Skeletal muscle tissue (tissue), 4 donors: ENCODE measurements around the gene CFAP57. TPM values are rescaled to one million over a fixed set of nuclear protein-coding genes. Genes with fewer than 3 reads are reported as not detected.

Experiments used
- H3K27ac ChIP-seq: one replicate; pipeline ENCODE4 v1.7.0; 2013; ENCODE audit warnings: mild to moderate bottlenecking, low read depth, low read length, inconsistent platforms
- H3K27me3 ChIP-seq, 3 donors: one replicate each; pipeline ENCODE4 v1.7.0; 2013; ENCODE audit warnings: low read length in 3 of 3; ENCODE audit not compliant: control insufficient read depth in 3 of 3, insufficient read depth in 3 of 3
- H3K36me3 ChIP-seq, 3 donors: one replicate each; pipeline ENCODE4 v1.7.0; 2013; ENCODE audit warnings: low read length in 3 of 3; ENCODE audit not compliant: control insufficient read depth in 3 of 3, insufficient read depth in 3 of 3
- H3K4me1 ChIP-seq, 3 donors: one replicate each; pipeline ENCODE4 v1.7.0; 2013; ENCODE audit warnings: low read length in 3 of 3, mild to moderate bottlenecking in 3 of 3; ENCODE audit not compliant: control insufficient read depth in 3 of 3, insufficient read depth in 3 of 3
- H3K4me3 ChIP-seq, 3 donors: one replicate each; pipeline ENCODE4 v1.7.0; 2013; ENCODE audit warnings: low read length in 3 of 3
- H3K9ac ChIP-seq, 3 donors: one replicate each; pipeline ENCODE4 v1.7.0; 2013; ENCODE audit warnings: low read length in 3 of 3, mild to moderate bottlenecking in 3 of 3, moderate library complexity in 2 of 3, low read depth in 1 of 3
- H3K9me3 ChIP-seq, 3 donors: one replicate each; pipeline ENCODE4 v1.7.0; 2013; ENCODE audit warnings: low read length in 3 of 3; ENCODE audit not compliant: control insufficient read depth in 3 of 3
- total RNA-seq: library from RNA; depleted of rRNA; stranded (reverse); fragments of >200 nt; gene quantifications from one replicate; pipeline ENCODE4 v1.2.3, GENCODE V29; 2014
- donor health status: Osteomylitis.

CFAP57 gene
- total RNA-seq, 1 donor from 2014 or later = 0.52 TPM

DNA sequence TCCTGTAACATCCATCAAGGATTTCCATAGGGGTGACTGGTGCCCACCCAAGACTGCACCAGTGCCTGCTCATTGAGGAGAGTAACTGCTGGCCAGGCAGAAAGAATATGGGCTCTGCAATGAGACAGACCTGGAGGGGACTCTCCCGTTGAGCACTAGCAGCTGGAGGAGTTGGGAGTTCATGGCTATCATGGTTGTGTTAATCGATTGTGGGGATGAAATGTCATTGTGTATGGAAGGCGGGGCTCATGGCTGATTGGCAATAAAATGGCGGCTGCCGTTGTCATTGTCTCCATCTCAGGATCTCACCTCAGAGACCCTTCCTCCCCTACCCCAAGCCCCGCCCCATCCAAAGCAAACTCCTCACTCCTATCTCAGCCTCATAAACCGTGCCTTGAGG is 101.6 kb downstream of the CFAP57 start:
- Histone ChIP-seq H3K9ac (no peak overlapping the region), H3K4me3 (no peak overlapping the region), H3K27ac (no peak overlapping the region), H3K9me3 (no peaks in the 10 kb centered on the region), H3K36me3 (no peaks in the 10 kb centered on the region), H3K27me3 (peaks cover 32 to 41% (median 38%) of the 10 kb centered on the region in 3 donors), H3K4me1 (no peaks in the 10 kb centered on the region)

DNA sequence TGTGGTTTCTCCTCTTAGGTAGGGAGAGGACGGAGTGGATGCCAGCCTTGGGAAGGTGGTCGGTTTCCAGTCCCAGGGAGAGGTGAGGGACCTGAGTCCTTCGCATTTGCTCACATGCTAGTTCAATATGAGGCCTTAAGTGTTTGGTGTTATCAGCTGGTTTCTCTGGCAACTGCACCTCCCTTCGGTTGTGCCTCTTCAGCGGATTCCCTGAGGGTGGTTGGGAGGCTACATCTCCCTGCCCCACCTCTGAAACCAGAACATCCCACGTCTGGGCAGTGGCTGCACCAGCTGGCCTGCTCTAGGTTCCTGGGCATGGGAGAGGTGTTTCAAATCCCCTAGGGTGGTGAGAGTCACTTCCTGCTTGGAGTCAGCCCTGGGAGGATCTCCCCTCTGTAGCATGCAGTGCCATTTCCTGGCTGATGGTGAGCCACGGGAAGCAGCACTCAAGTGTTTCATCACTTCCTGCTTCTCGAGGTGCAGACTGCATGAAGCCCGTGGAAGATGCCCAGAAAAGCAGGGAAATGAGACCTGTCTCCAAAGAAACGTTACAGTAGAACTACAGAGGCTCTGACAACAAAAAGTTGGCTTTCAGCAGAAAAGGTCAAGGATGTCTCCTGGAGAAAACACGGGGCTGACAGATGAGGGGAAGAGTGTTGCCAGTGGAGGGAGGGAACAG is 102.1 kb downstream of the CFAP57 start:
- no peaks in the 10 kb centered on the region for H3K4me1 ChIP-seq
- H3K27ac ChIP-seq = no peak overlapping the region
- no peak overlapping the region for H3K4me3 ChIP-seq
- H3K27me3 ChIP-seq = peaks cover 32 to 41% (median 37%) of the 10 kb centered on the region in 3 donors
- H3K9ac ChIP-seq = no peak overlapping the region
- no peaks in the 10 kb centered on the region for H3K36me3 ChIP-seq
- H3K9me3 ChIP-seq = no peaks in the 10 kb centered on the region

DNA sequence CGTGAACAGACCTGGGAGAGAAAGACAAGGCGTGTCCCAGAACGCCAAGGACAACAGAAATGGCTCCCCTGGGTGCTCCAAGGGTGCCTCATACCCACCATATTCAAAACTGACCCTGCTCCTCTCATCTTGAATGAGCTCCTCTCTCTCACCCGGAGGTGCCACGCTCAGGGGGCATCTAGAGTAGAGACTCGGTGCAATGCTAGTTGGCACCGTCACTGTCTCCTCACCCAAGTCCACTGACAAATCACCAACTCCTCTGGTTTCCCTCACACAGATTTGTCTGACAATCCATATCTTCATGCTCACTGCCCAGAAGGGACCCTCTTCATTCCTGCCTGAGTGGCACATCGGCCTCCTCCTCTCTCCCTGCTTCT is 102.7 kb downstream of the CFAP57 start:
- peaks cover 27 to 36% (median 34%) of the 10 kb centered on the region in 3 donors for H3K27me3 ChIP-seq
- no peak overlapping the region for H3K27ac ChIP-seq
- H3K4me3 ChIP-seq = no peak overlapping the region
- H3K9ac ChIP-seq = no peak overlapping the region
- no peaks in the 10 kb centered on the region for H3K4me1 ChIP-seq
- H3K36me3 ChIP-seq = no peaks in the 10 kb centered on the region
- H3K9me3 ChIP-seq = no peaks in the 10 kb centered on the region

DNA sequence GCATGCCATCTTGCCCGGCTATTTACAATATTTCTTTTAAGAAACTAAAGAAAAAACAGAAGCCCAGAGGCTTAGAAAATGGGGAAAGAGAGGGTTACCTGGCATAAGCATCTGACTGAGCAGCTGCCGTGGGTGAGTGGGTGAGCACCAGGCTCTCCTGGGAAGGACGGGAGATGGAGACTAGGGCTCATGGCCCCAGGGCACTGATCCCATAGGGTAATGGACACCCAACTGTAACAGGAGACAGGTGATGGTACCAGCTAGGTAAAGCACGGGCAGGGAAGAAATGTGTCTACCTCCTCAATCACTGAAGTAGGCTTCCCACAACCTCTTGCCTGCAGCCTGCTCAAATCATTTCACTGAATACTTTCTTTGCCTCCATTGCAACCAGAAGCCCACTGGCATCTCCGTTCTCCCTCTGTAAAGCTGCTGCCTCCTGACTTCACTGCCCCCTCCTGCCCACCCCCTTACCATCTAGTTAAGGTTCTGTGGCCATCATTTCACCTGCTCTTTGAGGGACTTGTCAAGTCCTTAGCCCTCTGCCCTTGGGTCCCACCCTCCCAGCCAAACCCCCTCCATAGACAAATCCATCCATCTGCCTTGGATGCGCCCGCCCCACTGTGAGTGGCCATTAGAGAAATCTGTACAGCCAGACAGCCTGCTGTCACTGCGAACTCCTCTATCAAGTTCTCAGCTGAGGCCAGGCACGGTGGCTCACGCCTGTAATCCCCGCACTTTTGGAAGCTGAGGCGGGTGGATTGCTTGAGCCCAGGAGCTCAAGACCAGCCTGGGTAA is 103.9 kb downstream of the CFAP57 start:
- Histone ChIP-seq H3K27me3 (peaks cover 18 to 27% (median 26%) of the 10 kb centered on the region in 3 donors), H3K4me1 (no peaks in the 10 kb centered on the region), H3K36me3 (no peaks in the 10 kb centered on the region), H3K4me3 (no peak overlapping the region), H3K27ac (no peak overlapping the region), H3K9me3 (no peaks in the 10 kb centered on the region), H3K9ac (no peak overlapping the region)

DNA sequence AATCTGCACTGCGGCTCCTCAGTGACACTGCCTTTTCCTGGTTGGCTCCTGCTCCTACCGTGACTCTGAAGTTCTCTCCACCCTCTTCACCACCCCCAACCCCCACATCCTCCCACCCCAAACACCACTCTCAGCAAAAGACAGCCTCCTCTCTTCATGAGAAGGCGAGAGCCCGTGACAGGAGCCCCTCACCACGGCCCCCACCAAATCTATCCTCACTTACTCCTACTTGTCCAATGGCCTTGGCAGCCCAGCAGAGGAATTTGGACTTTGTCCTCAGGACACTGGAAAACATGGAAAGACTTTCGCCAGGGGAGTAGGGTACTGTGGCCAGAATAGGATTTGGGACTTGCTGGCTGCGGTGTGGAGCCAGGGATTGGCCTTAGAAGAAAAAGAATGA is 104.5 kb downstream of the CFAP57 start:
- Histone ChIP-seq H3K4me1 (no peaks in the 10 kb centered on the region), H3K4me3 (no peak overlapping the region), H3K27me3 (peaks cover 11 to 21% (median 19%) of the 10 kb centered on the region in 3 donors), H3K9ac (no peak overlapping the region), H3K27ac (no peak overlapping the region), H3K9me3 (no peaks in the 10 kb centered on the region), H3K36me3 (no peaks in the 10 kb centered on the region)

DNA sequence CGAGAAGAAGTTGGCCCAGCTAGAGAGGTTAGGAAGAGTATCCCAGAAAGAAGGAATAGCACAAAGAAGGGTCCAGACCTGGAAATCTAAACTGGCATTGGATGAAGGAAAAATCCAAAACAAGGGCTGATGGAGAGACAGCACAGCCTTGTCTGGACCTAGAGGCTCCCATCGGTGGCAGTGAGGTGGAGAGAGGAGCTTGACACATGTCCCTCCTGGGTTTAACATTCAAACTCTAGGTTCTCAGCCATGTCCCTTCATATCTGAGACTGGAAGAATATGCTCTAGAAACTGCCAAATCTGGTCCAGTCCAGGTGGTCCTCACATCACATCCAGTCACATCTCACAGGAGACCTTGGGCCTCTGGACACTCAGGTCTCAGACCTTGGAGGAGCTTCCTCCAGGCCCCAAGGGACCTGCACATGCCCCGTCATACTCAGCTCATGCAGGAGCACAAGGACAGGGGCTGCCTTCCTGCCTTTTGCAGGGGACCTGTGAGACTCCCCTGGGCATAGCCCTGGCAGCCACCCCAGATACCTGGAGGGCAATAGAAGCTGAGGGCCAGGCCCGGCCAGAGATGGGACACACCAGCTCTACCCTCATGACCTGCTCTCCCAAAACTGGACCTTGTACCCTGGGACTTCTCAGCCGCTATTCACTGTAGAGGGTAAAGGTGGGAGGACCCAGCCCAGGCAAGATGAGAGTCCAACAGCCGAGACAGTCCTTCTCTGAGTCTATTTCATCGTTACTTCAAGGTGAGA is 105.2 kb downstream of the CFAP57 start:
- H3K27ac ChIP-seq = no peak overlapping the region
- H3K36me3 ChIP-seq = no peaks in the 10 kb centered on the region
- no peak overlapping the region for H3K4me3 ChIP-seq

DNA sequence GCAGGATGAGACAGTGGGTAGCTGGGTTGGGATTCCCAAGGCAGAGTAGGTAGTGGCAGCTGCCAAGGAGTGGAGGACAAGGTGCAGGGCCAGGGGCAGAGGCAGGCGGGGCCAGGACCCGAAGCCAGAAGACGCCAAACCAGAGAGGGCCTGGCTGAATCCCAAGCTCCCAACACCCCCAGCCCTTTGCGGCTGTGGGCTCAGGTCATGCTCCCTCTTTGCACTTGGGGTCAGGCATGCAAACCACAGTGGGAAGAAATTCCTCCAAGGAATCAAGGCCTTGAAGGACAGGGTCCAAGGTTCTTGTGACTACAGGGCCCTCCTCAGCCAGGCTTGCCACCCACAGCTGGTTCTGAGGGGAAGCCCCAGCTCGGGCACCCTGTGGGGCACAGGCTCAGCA is 107.0 kb downstream of the CFAP57 start:
- H3K36me3 ChIP-seq = no peaks in the 10 kb centered on the region
- no peaks in the 10 kb centered on the region for H3K9me3 ChIP-seq
- no peak overlapping the region for H3K27ac ChIP-seq
- no peak overlapping the region for H3K9ac ChIP-seq
- H3K27me3 ChIP-seq = peaks cover 4 to 13% (median 6%) of the 10 kb centered on the region in 3 donors
- no peak overlapping the region for H3K4me3 ChIP-seq
- no peaks in the 10 kb centered on the region for H3K4me1 ChIP-seq

More for the DNA sequence above, 105.2 kb downstream of the CFAP57 start:
- H3K27me3 ChIP-seq = peaks cover 6 to 16% (median 14%) of the 10 kb centered on the region in 3 donors
- no peak overlapping the region for H3K9ac ChIP-seq
- H3K9me3 ChIP-seq = no peaks in the 10 kb centered on the region
- H3K4me1 ChIP-seq = no peaks in the 10 kb centered on the region

DNA sequence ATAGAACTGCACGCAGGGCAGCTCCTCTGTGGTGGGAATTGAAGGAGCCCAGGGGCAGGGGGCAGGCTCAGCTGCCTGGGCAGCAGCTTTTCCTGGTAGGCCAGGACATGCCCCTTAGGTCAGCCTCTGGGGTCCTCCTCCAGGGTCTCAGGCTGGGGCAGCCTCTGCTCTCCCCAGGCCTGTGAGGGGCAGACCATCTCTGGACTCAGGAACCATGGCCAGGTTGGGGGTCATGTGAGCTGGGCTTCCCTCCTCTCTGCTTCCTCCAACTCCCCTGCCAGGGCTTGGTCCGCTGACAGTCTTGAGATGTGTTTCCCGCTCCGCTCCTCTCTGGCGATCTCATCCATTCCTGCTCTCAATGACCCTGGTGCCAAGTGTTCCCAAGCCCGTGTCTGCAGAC is 107.5 kb downstream of the CFAP57 start:
- Histone ChIP-seq H3K27me3 (peaks cover 4 to 13% (median 6%) of the 10 kb centered on the region in 3 donors), H3K9ac (no peak overlapping the region), H3K9me3 (no peaks in the 10 kb centered on the region), H3K4me1 (no peaks in the 10 kb centered on the region), H3K4me3 (no peak overlapping the region), H3K27ac (no peak overlapping the region), H3K36me3 (no peaks in the 10 kb centered on the region)

DNA sequence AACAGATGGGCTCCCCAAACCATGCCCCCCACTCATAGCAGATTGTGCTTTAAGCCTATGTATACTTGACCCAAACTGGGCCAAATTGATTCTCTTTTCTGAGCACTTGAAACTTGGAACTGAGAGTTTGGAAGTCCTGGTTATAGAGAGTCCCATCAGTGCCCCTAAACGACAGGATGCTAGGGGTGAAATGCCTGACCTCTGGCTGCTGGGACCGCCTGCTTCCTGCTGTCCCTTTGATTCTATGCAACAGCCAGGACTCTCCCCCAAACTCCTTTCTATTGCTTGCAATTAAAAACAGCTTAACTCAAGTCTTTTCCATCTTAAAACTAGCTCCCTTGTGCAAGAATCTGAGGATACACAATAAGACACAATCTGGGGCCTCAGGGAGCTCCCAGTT is 108.6 kb downstream of the CFAP57 start:
- H3K4me3 ChIP-seq = no peak overlapping the region
- H3K9me3 ChIP-seq = no peaks in the 10 kb centered on the region
- H3K36me3 ChIP-seq = no peaks in the 10 kb centered on the region
- H3K4me1 ChIP-seq = no peaks in the 10 kb centered on the region
- no peak overlapping the region for H3K9ac ChIP-seq
- peaks cover 4 to 7% (median 6%) of the 10 kb centered on the region in 3 donors for H3K27me3 ChIP-seq
- H3K27ac ChIP-seq = no peak overlapping the region
